IPS DF 19.7 (cell line): ENCODE measurements around the gene MARCHF9.
"Not testable (repeated sequence)": the region's sequence is repeated elsewhere in the genome, so short reads cannot be mapped to it uniquely, and the experiment has no call there.

Experiments used
- DNase-seq: peaks from one replicate; pipeline ENCODE4 v3.0.0-alpha.2; 2013; ENCODE audit warnings: low read depth, low spot score

The MARCHF9 gene

GRCh38 chr12:57754411-57755193 is at the start of gene MARCHF9:
Gene MARCHF9 (plus strand): TSS chr12:57755103. CDS start chr12:57755529, 426 bp downstream.
- no peak for DNase-seq

- DNase-seq: no peak
These were observed 47.7 kb upstream of the MARCHF9 start for GRCh38 chr12:57707250-57707649.

- no peak for DNase-seq
These were observed 46.6 kb upstream of the MARCHF9 start for GRCh38 chr12:57708296-57708695.

- no peak for DNase-seq
These were observed 42.2 kb upstream of the MARCHF9 start for GRCh38 chr12:57712701-57713100.

- DNase-seq: no peak
These were observed 41.7 kb upstream of the MARCHF9 start for GRCh38 chr12:57713209-57713608.

- DNase-seq: not testable (repeated sequence)
These were observed 39.7 kb upstream of the MARCHF9 start for GRCh38 chr12:57715036-57715748.

GRCh38 chr12:57715786-57716185 is 39.1 kb upstream of the MARCHF9 start:
- DNase-seq: no peak

GRCh38 chr12:57716305-57716704 is 38.6 kb upstream of the MARCHF9 start:
- no peak for DNase-seq

- DNase-seq: no peak
These were observed 37.8 kb upstream of the MARCHF9 start for GRCh38 chr12:57717131-57717530.

GRCh38 chr12:57717846-57718640 is 36.9 kb upstream of the MARCHF9 start:
- DNase-seq: no peak

GRCh38 chr12:57718641-57719528 is 36.0 kb upstream of the MARCHF9 start:
- DNase-seq: no peak

- no peak for DNase-seq
These were observed 34.9 kb upstream of the MARCHF9 start for GRCh38 chr12:57719777-57720605.

GRCh38 chr12:57720606-57721595 is 34.0 kb upstream of the MARCHF9 start:
- no peak for DNase-seq

GRCh38 chr12:57721846-57722608 is 32.9 kb upstream of the MARCHF9 start:
- not testable (repeated sequence) for DNase-seq

- no peak for DNase-seq
These were observed 31.9 kb upstream of the MARCHF9 start for GRCh38 chr12:57722716-57723629.

- DNase-seq: no peak
These were observed 31.3 kb upstream of the MARCHF9 start for GRCh38 chr12:57723630-57723962.
